Hepatocyte (in vitro differentiated cells): ENCODE results near the gene EHD2. TPM values are rescaled to one million over a fixed set of nuclear protein-coding genes. Genes with fewer than 3 reads are reported as not detected.
A peak's percentile ranks its signal among the peaks of the same experiment; 100 is the strongest.
"Not testable (repeated sequence)": the region's sequence is repeated elsewhere in the genome, so short reads cannot be mapped to it uniquely, and the experiment has no call there.

Source experiments
- DNase-seq: peaks from one replicate; pipeline ENCODE4 v3.0.0-alpha.2; 2016; ENCODE audit warnings: low spot score
- H2AFZ ChIP-seq: fragments of 200-600 bp; sonication (generic); 2 replicates; pipeline ENCODE4 v1.6.0; 2016; ENCODE audit warnings: antibody characterized with exemption, mild to moderate bottlenecking
- H3K27ac ChIP-seq: fragments of 200-600 bp; sonication (generic); 2 replicates; pipeline ENCODE4 v1.5.1; 2016; ENCODE audit warnings: mild to moderate bottlenecking
- H3K27me3 ChIP-seq: fragments of 200-600 bp; sonication (generic); 2 replicates; pipeline ENCODE4 v1.6.1; 2016
- H3K36me3 ChIP-seq: fragments of 200-600 bp; sonication (generic); replicated peaks from 2 replicates; pipeline ENCODE4 v1.5.1; 2016; ENCODE audit warnings: low read depth; ENCODE audit not compliant: insufficient read depth
- H3K4me1 ChIP-seq: fragments of 200-600 bp; sonication (generic); 2 replicates; pipeline ENCODE4 v1.5.1; 2016; ENCODE audit warnings: mild to moderate bottlenecking, moderate library complexity; ENCODE audit not compliant: insufficient read depth
- H3K4me2 ChIP-seq: fragments of 200-600 bp; sonication (generic); 2 replicates; pipeline ENCODE4 v1.6.0; 2016
- H3K4me3 ChIP-seq: fragments of 200-600 bp; sonication (generic); 2 replicates; pipeline ENCODE4 v1.5.1; 2016; ENCODE audit warnings: mild to moderate bottlenecking
- H3K79me2 ChIP-seq: fragments of 200-600 bp; sonication (generic); 2 replicates; pipeline ENCODE4 v1.6.0; 2017; ENCODE audit warnings: mild to moderate bottlenecking
- H3K9me2 ChIP-seq: fragments of 200-600 bp; sonication (generic); replicated peaks from 2 replicates; pipeline ENCODE4 v1.6.0; 2017; ENCODE audit warnings: mild to moderate bottlenecking; ENCODE audit not compliant: insufficient read depth
- H3K9me3 ChIP-seq: fragments of 200-600 bp; sonication (generic); 2 replicates; pipeline ENCODE4 v1.5.1; 2016; ENCODE audit warnings: low read depth, mild to moderate bottlenecking
- H4K20me1 ChIP-seq: fragments of 200-600 bp; sonication (generic); 2 replicates; pipeline ENCODE4 v1.6.0; 2016; ENCODE audit warnings: mild to moderate bottlenecking; ENCODE audit not compliant: insufficient read depth, poor library complexity, severe bottlenecking
- EZH2 ChIP-seq: fragments of 200-600 bp; sonication (generic); IDR thresholded peaks from 2 replicates; pipeline ENCODE4 v1.6.1; 2016; ENCODE audit warnings: antibody characterized with exemption, mild to moderate bottlenecking, borderline replicate concordance
- EZH2phosphoT487 ChIP-seq: fragments of 200-600 bp; sonication (generic); IDR thresholded peaks from one replicate; pipeline ENCODE4 v1.6.1; 2018; ENCODE audit warnings: antibody characterized with exemption, mild to moderate bottlenecking, low read depth, moderate library complexity; ENCODE audit not compliant: unreplicated experiment, severe bottlenecking
- WGBS: methylation state at CpG from one replicate; pipeline ENCODE4 v1.1.6; 2016; ENCODE audit warnings: low lambda C conversion rate; ENCODE audit errors: missing lambda C conversion rate; 5-methylcytosine and 5-hydroxymethylcytosine counted together
- polyA plus RNA-seq: library from polyadenylated mRNA; unstranded; fragments of >200 nt; fragmentation: Nextera tagmentation; extraction: Ambion mirVana; gene quantifications from 2 replicates; pipeline ENCODE4 v1.2.1, GENCODE V29; 2016
- total RNA-seq: library from RNA; depleted of rRNA; stranded (reverse); fragments of >200 nt; gene quantifications from 2 replicates; pipeline ENCODE4 v1.2.3, GENCODE V29; 2014
- TF ChIP-seq, protein P1 (sequence below): fragments of 200-600 bp; sonication (generic); IDR thresholded peaks from 2 replicates; pipeline ENCODE4 v1.5.1; 2016; ENCODE audit warnings: antibody characterized with exemption, mild to moderate bottlenecking; ENCODE audit not compliant: poor library complexity

EHD2 gene, protein sequence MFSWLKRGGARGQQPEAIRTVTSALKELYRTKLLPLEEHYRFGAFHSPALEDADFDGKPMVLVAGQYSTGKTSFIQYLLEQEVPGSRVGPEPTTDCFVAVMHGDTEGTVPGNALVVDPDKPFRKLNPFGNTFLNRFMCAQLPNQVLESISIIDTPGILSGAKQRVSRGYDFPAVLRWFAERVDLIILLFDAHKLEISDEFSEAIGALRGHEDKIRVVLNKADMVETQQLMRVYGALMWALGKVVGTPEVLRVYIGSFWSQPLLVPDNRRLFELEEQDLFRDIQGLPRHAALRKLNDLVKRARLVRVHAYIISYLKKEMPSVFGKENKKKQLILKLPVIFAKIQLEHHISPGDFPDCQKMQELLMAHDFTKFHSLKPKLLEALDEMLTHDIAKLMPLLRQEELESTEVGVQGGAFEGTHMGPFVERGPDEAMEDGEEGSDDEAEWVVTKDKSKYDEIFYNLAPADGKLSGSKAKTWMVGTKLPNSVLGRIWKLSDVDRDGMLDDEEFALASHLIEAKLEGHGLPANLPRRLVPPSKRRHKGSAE
- 17.8 and 20.8 TPM in 2 replicates for total RNA-seq
- polyA plus RNA-seq: 104 and 120 TPM in 2 replicates

- Histone ChIP-seq H3K79me2 (peaks cover 47% of the 10 kb centered on the region), H3K36me3 (no peaks in the 10 kb centered on the region), H2AFZ (peak within 1 kb of the TSS; percentile 84), H3K27me3 (no peaks in the 10 kb centered on the region), H3K4me1 (peaks cover 8% of the 10 kb centered on the region), H3K9me2 (no peaks in the 10 kb centered on the region), H3K4me2 (peak within 1 kb of the TSS; percentile 84), H3K27ac (peak within 1 kb of the TSS; percentile 77), H4K20me1 (no peaks in the 10 kb centered on the region), H3K4me3 (peak within 1 kb of the TSS; percentile 90), H3K9me3 (no peaks in the 10 kb centered on the region)
- TF ChIP-seq, protein P1, sequence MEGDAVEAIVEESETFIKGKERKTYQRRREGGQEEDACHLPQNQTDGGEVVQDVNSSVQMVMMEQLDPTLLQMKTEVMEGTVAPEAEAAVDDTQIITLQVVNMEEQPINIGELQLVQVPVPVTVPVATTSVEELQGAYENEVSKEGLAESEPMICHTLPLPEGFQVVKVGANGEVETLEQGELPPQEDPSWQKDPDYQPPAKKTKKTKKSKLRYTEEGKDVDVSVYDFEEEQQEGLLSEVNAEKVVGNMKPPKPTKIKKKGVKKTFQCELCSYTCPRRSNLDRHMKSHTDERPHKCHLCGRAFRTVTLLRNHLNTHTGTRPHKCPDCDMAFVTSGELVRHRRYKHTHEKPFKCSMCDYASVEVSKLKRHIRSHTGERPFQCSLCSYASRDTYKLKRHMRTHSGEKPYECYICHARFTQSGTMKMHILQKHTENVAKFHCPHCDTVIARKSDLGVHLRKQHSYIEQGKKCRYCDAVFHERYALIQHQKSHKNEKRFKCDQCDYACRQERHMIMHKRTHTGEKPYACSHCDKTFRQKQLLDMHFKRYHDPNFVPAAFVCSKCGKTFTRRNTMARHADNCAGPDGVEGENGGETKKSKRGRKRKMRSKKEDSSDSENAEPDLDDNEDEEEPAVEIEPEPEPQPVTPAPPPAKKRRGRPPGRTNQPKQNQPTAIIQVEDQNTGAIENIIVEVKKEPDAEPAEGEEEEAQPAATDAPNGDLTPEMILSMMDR: peak; percentile 97
- TF ChIP-seq EZH2phosphoT487 (no peak), EZH2 (no peak)
- WGBS: 28% methylated on average over 17 of the region's 52 CpGs
- peak; percentile 86 for DNase-seq
These were observed at the start of gene EHD2 for GRCh38 chr19:47713046-47714021. TSS of gene EHD2 (plus strand) at chr19:47713422. CDS start at chr19:47716613, 3,191 bp downstream.

- no peak overlapping the region for H2AFZ ChIP-seq
- peak overlapping the region; percentile 30 for H3K4me2 ChIP-seq
- DNase-seq: peak; percentile 52
- no peaks in the 10 kb centered on the region for H3K36me3 ChIP-seq
- WGBS: 51% methylated on average over 3 of the region's 3 CpGs
- peaks cover 63% of the 10 kb centered on the region for H3K4me1 ChIP-seq
- TF ChIP-seq, protein P1: no peak
- TF ChIP-seq EZH2 (no peak), EZH2phosphoT487 (no peak)
- peak overlapping the region; percentile 95 for H3K27ac ChIP-seq
- peaks cover 20% of the 10 kb centered on the region for H4K20me1 ChIP-seq
- H3K27me3 ChIP-seq: no peaks in the 10 kb centered on the region
- no peaks in the 10 kb centered on the region for H3K9me2 ChIP-seq
- H3K9me3 ChIP-seq: no peaks in the 10 kb centered on the region
- peaks cover 68% of the 10 kb centered on the region for H3K79me2 ChIP-seq
- no peak overlapping the region for H3K4me3 ChIP-seq
These were observed 49.7 kb upstream of the EHD2 start for GRCh38 chr19:47663435-47663910.

- WGBS: 68% methylated on average over 24 of the region's 24 CpGs
- Histone ChIP-seq H3K9me3 (no peaks in the 10 kb centered on the region), H3K9me2 (no peaks in the 10 kb centered on the region), H3K4me1 (peaks cover 56% of the 10 kb centered on the region), H3K27ac (peak overlapping the region; percentile 95), H3K79me2 (peaks cover 74% of the 10 kb centered on the region), H3K27me3 (no peaks in the 10 kb centered on the region), H3K4me2 (peak overlapping the region; percentile 57), H2AFZ (no peak overlapping the region), H3K4me3 (no peak overlapping the region), H4K20me1 (peaks cover 20% of the 10 kb centered on the region), H3K36me3 (no peaks in the 10 kb centered on the region)
- peak; percentile 84 for DNase-seq
- TF ChIP-seq EZH2 (no peak), EZH2phosphoT487 (no peak)
- TF ChIP-seq, protein P1: no peak
These were observed 49.1 kb upstream of the EHD2 start for GRCh38 chr19:47663911-47664771.

GRCh38 chr19:47668556-47668955 is 44.7 kb upstream of the EHD2 start:
- not testable (repeated sequence) for H2AFZ ChIP-seq, H3K4me3 ChIP-seq, H3K27me3 ChIP-seq, DNase-seq, H3K27ac ChIP-seq, H3K9me3 ChIP-seq, H3K4me2 ChIP-seq, H3K36me3 ChIP-seq, H3K9me2 ChIP-seq
- H3K4me1 ChIP-seq: peaks cover 38% of the 10 kb centered on the region
- H3K79me2 ChIP-seq: peaks cover 65% of the 10 kb centered on the region
- WGBS: 93% methylated on average over 13 of the region's 13 CpGs
- H4K20me1 ChIP-seq: peaks cover 30% of the 10 kb centered on the region
